K562 (cell line): Measurements from ENCODE around the gene TPSAB1. TPM values are rescaled to one million over a fixed set of nuclear protein-coding genes. Genes with fewer than 3 reads are reported as not detected.

Experiments used
- ATAC-seq: fragments of 200-7000 bp; cut with Tn5 transposase; 3 replicates; pipeline ENCODE4 v1.9.1; 2020; ENCODE audit warnings: moderate library complexity
- BruUV-seq: library from RNA; stranded (reverse); fragments of 400-500 nt; replicated peaks from 2 replicates; lab custom pipeline; 2021; lab: Mats Ljungman, UMichigan
- CTCF ChIA-PET: fragments of 300-600 bp; formaldehyde crosslinking; extraction: SDS; loops from one replicate; lab custom pipeline; 2021; ENCODE audit warnings: low intra/inter-chr PET ratio; lab: Yijun Ruan, JAX
- POLR2A ChIA-PET: fragments of 300-600, 350-650 bp; sonication (Branson Sonifier 250); formaldehyde crosslinking; extraction: SDS; loops from one replicate; lab custom pipeline; 2021; ENCODE audit warnings: antibody characterized with exemption, inconsistent platforms; lab: Yijun Ruan, JAX
- DNase-seq, 4 experiments: peaks; one replicate each; pipeline versions ENCODE4 v3.0.0 to v3.0.0-alpha.2; 2011 to 2018; ENCODE audit warnings: low spot score in 3 of 4, mixed read lengths in 3 of 4; ENCODE audit errors: extremely low read depth in 1 of 4
- FAIRE-seq: peaks from 2 replicates; lab custom pipeline; 2011; peaks lifted over from hg19 to GRCh38; lab: Jason Lieb, UNC
- H2AFZ ChIP-seq: 2 replicates; pipeline ENCODE4 v1.6.0; 2011; ENCODE audit warnings: low read depth, low read length, control low read depth, inconsistent platforms
- H3K27ac ChIP-seq: fragments of 200-600 bp; 3 replicates; pipeline ENCODE4 v1.8.0; 2011; ENCODE audit warnings: low read depth, mild to moderate bottlenecking, control low read depth, inconsistent platforms, low read length, moderate library complexity, mixed read lengths; ENCODE audit errors: extremely low read depth
- H3K27me3 ChIP-seq, 2 experiments: fragments of 300-600 bp in 1 of 2; 2 replicates in 1 of 2; 3 replicates in 1 of 2; pipeline versions ENCODE4 v1.6.0 to v1.8.0; 2011; ENCODE audit warnings: inconsistent platforms in 2 of 2, low read length in 2 of 2, mild to moderate bottlenecking in 1 of 2, mixed read lengths in 1 of 2, moderate library complexity in 1 of 2; ENCODE audit not compliant: control insufficient read depth in 2 of 2, insufficient read depth in 2 of 2
- H3K36me3 ChIP-seq: fragments of 300-600 bp; 3 replicates; pipeline ENCODE4 v1.8.0; 2011; ENCODE audit warnings: mild to moderate bottlenecking, low read length, inconsistent platforms; ENCODE audit not compliant: control insufficient read depth, insufficient read depth
- H3K4me1 ChIP-seq, 2 experiments: fragments of 200-600 bp in 1 of 2; replicated peaks in 1 of 2; 2 replicates in 1 of 2; 3 replicates in 1 of 2; pipeline versions ENCODE4 v1.5.1 to v1.8.0; 2011; ENCODE audit warnings: inconsistent platforms in 2 of 2, low read length in 2 of 2, mild to moderate bottlenecking in 1 of 2, mixed read lengths in 1 of 2, moderate library complexity in 1 of 2; ENCODE audit not compliant: control insufficient read depth in 2 of 2, insufficient read depth in 2 of 2
- H3K4me2 ChIP-seq: 2 replicates; pipeline ENCODE4 v1.6.1; 2011; ENCODE audit warnings: low read length, control low read depth, inconsistent platforms, mixed read lengths; ENCODE audit not compliant: insufficient read depth
- H3K4me3 ChIP-seq: fragments of 200-600 bp; sonication (generic), shearing (Covaris generic); 2 replicates; pipeline ENCODE4 v1.5.1; 2016; ENCODE audit warnings: control low read depth, inconsistent platforms
- H3K79me2 ChIP-seq: fragments of 200-600 bp; 3 replicates; pipeline ENCODE4 v1.8.0; 2011; ENCODE audit warnings: low read length, inconsistent platforms; ENCODE audit not compliant: control insufficient read depth, insufficient read depth
- H3K9ac ChIP-seq, 2 experiments: 2 replicates each; pipeline versions ENCODE4 v1.6.0 to v1.6.1; 2011; ENCODE audit warnings: low read depth in 2 of 2, low read length in 2 of 2, control low read depth in 1 of 2, inconsistent platforms in 1 of 2, mild to moderate bottlenecking in 1 of 2, mixed read lengths in 1 of 2; ENCODE audit not compliant: insufficient read depth in 1 of 2
- H3K9me1 ChIP-seq: one replicate; pipeline ENCODE4 v1.6.0; 2011; ENCODE audit warnings: inconsistent platforms, mild to moderate bottlenecking, low read length, moderate library complexity; ENCODE audit not compliant: control insufficient read depth, insufficient read depth
- H3K9me3 ChIP-seq: replicated peaks from 2 replicates; pipeline ENCODE4 v1.5.1; 2011; ENCODE audit warnings: low read depth, low read length, inconsistent platforms; ENCODE audit not compliant: control insufficient read depth, insufficient read depth
- H4K20me1 ChIP-seq: replicated peaks from 2 replicates; pipeline ENCODE4 v1.6.1; 2011; ENCODE audit warnings: low read length, inconsistent platforms, mixed read lengths; ENCODE audit not compliant: control insufficient read depth, insufficient read depth
- CBFA2T3 ChIP-seq: fragments of 450-650 bp; IDR thresholded peaks from 2 replicates; pipeline ENCODE4 v1.6.1; 2017
- CBX5 ChIP-seq: IDR thresholded peaks from 2 replicates; pipeline ENCODE4 v1.6.1; 2014; ENCODE audit warnings: low read depth, borderline replicate concordance
- EP400 ChIP-seq: fragments of 450-650 bp; IDR thresholded peaks from 2 replicates; pipeline ENCODE4 v1.6.1; 2017; ENCODE audit warnings: antibody characterized with exemption, mild to moderate bottlenecking, moderate library complexity
- FOXO4 ChIP-seq: fragments of 450-650 bp; formaldehyde crosslinking; IDR thresholded peaks from 2 replicates; pipeline ENCODE4 v1.4.0; 2020; ENCODE audit warnings: mild to moderate bottlenecking, moderate library complexity
- HINFP ChIP-seq: fragments of 450-650 bp; conservative IDR thresholded peaks from 2 replicates; pipeline ENCODE4 v1.6.1; 2016; ENCODE audit warnings: missing genetic modification characterization, low read depth, mild to moderate bottlenecking, control low read depth, missing compliant biosample characterization
- HSF4 ChIP-seq: fragments of 250-450 bp; sonication (Bioruptor Pico); IDR thresholded peaks from 2 replicates; pipeline ENCODE4 v2.1.2; 2022; ENCODE audit warnings: mild to moderate bottlenecking, moderate library complexity, borderline replicate concordance
- KDM2B ChIP-seq: fragments of 250-450 bp; sonication (Bioruptor Pico); IDR thresholded peaks from 2 replicates; pipeline ENCODE4 v1.8.0; 2021; ENCODE audit warnings: mild to moderate bottlenecking, moderate library complexity
- MYNN ChIP-seq, 2 experiments: sonication (generic); formaldehyde crosslinking in 1 of 2; IDR thresholded peaks; 2 replicates each; pipeline versions ENCODE4 v1.5.0 to v1.6.1; 2016 to 2020; ENCODE audit warnings: antibody characterized with exemption in 1 of 2, missing genetic modification reagents in 1 of 2
- NCOA6 ChIP-seq: fragments of 450-650 bp; IDR thresholded peaks from 2 replicates; pipeline ENCODE4 v1.6.1; 2017; ENCODE audit warnings: mild to moderate bottlenecking
- RBFOX2 ChIP-seq: fragments of 200-400 bp; formaldehyde crosslinking; IDR thresholded peaks from 2 replicates; pipeline ENCODE4 v1.6.1; 2017; ENCODE audit warnings: low read depth, mild to moderate bottlenecking, low read length, moderate library complexity
- RNF219 ChIP-seq: fragments of 250-450 bp; sonication (Bioruptor Pico); IDR thresholded peaks from 2 replicates; pipeline ENCODE4 v1.5.0; 2022; ENCODE audit warnings: mild to moderate bottlenecking
- RUNX1 ChIP-seq: sonication (generic); IDR thresholded peaks from 2 replicates; pipeline ENCODE4 v1.6.1; 2016; ENCODE audit warnings: antibody characterized with exemption, low read depth
- TCF7 ChIP-seq: sonication (generic); IDR thresholded peaks from 2 replicates; pipeline ENCODE4 v1.6.1; 2016; ENCODE audit warnings: antibody characterized with exemption, borderline replicate concordance
- TOE1 ChIP-seq, 2 experiments: fragments of 450-650 bp in 1 of 2; sonication (generic) in 1 of 2; formaldehyde crosslinking in 1 of 2; IDR thresholded peaks; 2 replicates each; pipeline versions ENCODE4 v1.7.1 to v1.8.0; 2016 to 2022; ENCODE audit warnings: borderline replicate concordance in 2 of 2, mild to moderate bottlenecking in 2 of 2, antibody characterized with exemption in 1 of 2, inconsistent platforms in 1 of 2, low read depth in 1 of 2, missing genetic modification reagents in 1 of 2, moderate library complexity in 1 of 2
- XRCC4 ChIP-seq: IDR thresholded peaks from one replicate; pipeline ENCODE4 v1.6.1; 2011; ENCODE audit not compliant: insufficient read depth, insufficient read length; ENCODE audit errors: extremely low read depth
- ZBTB17 ChIP-seq: fragments of 450-650 bp; formaldehyde crosslinking; IDR thresholded peaks from 2 replicates; pipeline ENCODE4 v1.4.0; 2020; ENCODE audit warnings: mild to moderate bottlenecking
- ZKSCAN3 ChIP-seq: fragments of 250-450 bp; sonication (Bioruptor Pico); IDR thresholded peaks from 2 replicates; pipeline ENCODE4 v1.4.0; 2020
- ZNF212 ChIP-seq: fragments of 450-650 bp; formaldehyde crosslinking; IDR thresholded peaks from 2 replicates; pipeline ENCODE4 v1.4.0; 2020; ENCODE audit warnings: mild to moderate bottlenecking
- WGBS: fragments of 100-300 bp; shearing (Covaris generic); methylation state at CpG from one replicate; pipeline ENCODE4 v1.1.6; 2016; ENCODE audit warnings: low coverage, mixed read lengths; ENCODE audit not compliant: insufficient coverage; ENCODE audit errors: missing lambda C conversion rate; 5-methylcytosine and 5-hydroxymethylcytosine counted together
- in situ Hi-C: fragments of 300-500 bp; cut with MboI; formaldehyde crosslinking; loops from 4 replicates; pipeline ENCODE4 v1.15.0; 2018; ENCODE audit warnings: inconsistent platforms, mixed read lengths
- intact Hi-C: fragments of 100-400 bp; cut with micrococcal nuclease; formaldehyde crosslinking; loops from 2 replicates; pipeline ENCODE4 v1.14.2; 2022
- polyA plus RNA-seq, 8 experiments: library from polyadenylated mRNA; depleted of rRNA in 4 of 8; stranded (reverse) in 5 of 8; unstranded in 3 of 8; fragments of >200 nt; fragmentation: Nextera tagmentation in 2 of 8; fragmentation: Illumina TruSeq in 1 of 8; extraction: Ambion mirVana in 2 of 8; extraction: Trizol in 1 of 8; gene quantifications; 2 replicates each; pipeline versions ENCODE4 v1.2.1 to v1.2.3, GENCODE V29; 2011 to 2014; ENCODE audit warnings: inconsistent platforms in 1 of 8, missing spikeins in 1 of 8
- total RNA-seq, 7 experiments: library from RNA; depleted of rRNA in 6 of 7; stranded (reverse); fragments of >200 nt in 6 of 7; fragmentation: Illumina TruSeq in 2 of 7; extraction: Trizol in 2 of 7; gene quantifications; 2 replicates each; pipeline versions ENCODE4 v1.2.1 to v1.2.3, GENCODE V29; 2011 to 2021; ENCODE audit warnings: low replicate concordance in 1 of 7

Gene TPSAB1
- total and polyA plus RNA-seq, 9 of the 15 experiments (the other 6 are each of a cell fraction or from before 2014, with no cell fraction given): not detected

- TF ChIP-seq HINFP (tag) (no peak), XRCC4 (no peak), TOE1 (IDR thresholded peaks at IDR 0.05; ENCODE audit: borderline replicate concordance) (no peak), TOE1 (CRISPR knock-in tag; IDR thresholded peaks at IDR 0.05; ENCODE audit: borderline replicate concordance, low read depth) (no peak), MYNN (IDR thresholded peaks at IDR 0.05) (no peak), MYNN (CRISPR knock-in tag; IDR thresholded peaks at IDR 0.05) (no peak), CBX5 (no peak), ZNF212 (CRISPR knock-in tag) (no peak), NCOA6 (no peak), HSF4 (CRISPR knock-in tag) (no peak)
- TF ChIP-seq, all 486 proteins: peak for 0
These were observed 19.2 kb downstream of the TPSAB1 start (continued) for GRCh38 chr16:1259760-1260068.

- H3K4me1 ChIP-seq: peaks cover 0 to 60% of the 10 kb centered on the region in 2 experiments; a peak in 2 of 5 replicates
- H3K9ac ChIP-seq: no peak overlapping the region
- no peak overlapping the region for H3K4me2 ChIP-seq
- CTCF ChIA-PET: no interaction called here
- POLR2A ChIA-PET: no interaction called here
- no peak overlapping the region for H2AFZ ChIP-seq
- H3K4me3 ChIP-seq: no peak overlapping the region
- WGBS: under 1% methylated on average over 25 of the region's 36 CpGs
- no peaks in the 10 kb centered on the region for H3K79me2 ChIP-seq
- no TSS peak for BruUV-seq
- peaks cover 20 to 59% of the 10 kb centered on the region in 2 experiments; a peak in 4 of 5 replicates for H3K27me3 ChIP-seq
- no peak overlapping the region for H3K27ac ChIP-seq
- in situ Hi-C loops: no loop called here
- H3K9me1 ChIP-seq: peaks cover 3% of the 10 kb centered on the region
- H3K36me3 ChIP-seq: no peaks in the 10 kb centered on the region
- ATAC-seq (no peak), DNase-seq (no peak), FAIRE-seq (no peak)
- intact Hi-C loops: no loop called here
- peaks cover 7% of the 10 kb centered on the region; the same call in 1 of the 2 replicates for H3K9me3 ChIP-seq
- H4K20me1 ChIP-seq: peaks cover 9% of the 10 kb centered on the region; the same call in 1 of the 2 replicates
- TF ChIP-seq KDM2B (no peak), RBFOX2 (no peak), EP400 (no peak), FOXO4 (no peak), CBFA2T3 (no peak), TCF7 (no peak), ZKSCAN3 (no peak), RUNX1 (no peak), RNF219 (CRISPR knock-in tag) (no peak), ZBTB17 (CRISPR knock-in tag) (no peak)
These were observed 19.7 kb downstream of the TPSAB1 start for GRCh38 chr16:1260101-1260680.
